Sigmoid colon (tissue), 7 donors: ENCODE results near the gene SLC28A1. TPM values are rescaled to one million over a fixed set of nuclear protein-coding genes. Genes with fewer than 3 reads are reported as not detected.

Experiments used
- DNase-seq: peaks from one replicate; pipeline ENCODE4 v3.0.0-alpha.2; 2019
- H3K27ac ChIP-seq, 4 donors: fragments of 200-600 bp; sonication (generic); one replicate each; pipeline ENCODE4 v1.5.1; 2016 to 2019; ENCODE audit warnings: mild to moderate bottlenecking in 1 of 4
- H3K27me3 ChIP-seq, 3 donors: fragments of 200-600 bp; sonication (generic); one replicate each; pipeline ENCODE4 v1.5.1; 2019; ENCODE audit warnings: mild to moderate bottlenecking in 1 of 3
- H3K36me3 ChIP-seq, 4 donors: fragments of 200-600 bp; sonication (generic); one replicate each; pipeline ENCODE4 v1.5.1; 2016 to 2019
- H3K4me1 ChIP-seq, 4 donors: fragments of 200-600 bp; sonication (generic); one replicate each; pipeline ENCODE4 v1.5.1; 2017 to 2019
- H3K4me3 ChIP-seq, 4 donors: fragments of 200-600 bp; sonication (generic); one replicate each; pipeline ENCODE4 v1.5.1; 2017 to 2019; ENCODE audit warnings: mild to moderate bottlenecking in 2 of 4, moderate library complexity in 1 of 4
- H3K9me3 ChIP-seq, 4 donors: fragments of 200-600 bp in 3 of 4; sonication (generic) in 3 of 4; one replicate each; pipeline versions ENCODE4 v1.5.1 to v1.6.1; 2013 to 2019
- EP300 ChIP-seq, 4 donors: sonication (generic); formaldehyde crosslinking; IDR thresholded peaks; one replicate each; pipeline ENCODE4 v1.6.1; 2017; ENCODE audit warnings: antibody characterized with exemption in 4 of 4
- POLR2A ChIP-seq, 2 donors: fragments of 450-650 bp; IDR thresholded peaks; one replicate each; pipeline ENCODE4 v1.6.1; 2016; ENCODE audit warnings: antibody characterized with exemption in 2 of 2, mild to moderate bottlenecking in 2 of 2, moderate library complexity in 2 of 2
- POLR2AphosphoS5 ChIP-seq, 4 donors: sonication (generic); formaldehyde crosslinking; IDR thresholded peaks; one replicate each; pipeline ENCODE4 v1.6.1; 2017; ENCODE audit warnings: antibody characterized with exemption in 4 of 4
- WGBS, 2 donors: extraction: QIAGEN DNeasy Blood & Tissue Kit; methylation state at CpG; one replicate each; pipeline ENCODE4 v1.1.7; 2013; 5-methylcytosine and 5-hydroxymethylcytosine counted together
- intact Hi-C: fragments of 100-400 bp; cut with DNase I; formaldehyde crosslinking; loops from one replicate; pipeline ENCODE4 v1.15.1; 2023
- polyA plus RNA-seq, 3 donors: library from polyadenylated mRNA; stranded (reverse); fragments of 200-250 nt; gene quantifications; one replicate each; pipeline ENCODE4 v1.2.3, GENCODE V29; 2013
- total RNA-seq, 4 donors: library from RNA; depleted of rRNA; stranded (reverse); fragments of >200 nt; gene quantifications; one replicate each; pipeline ENCODE4 v1.1.0, GENCODE V29; 2016
- TF ChIP-seq, protein P1 (sequence below), 4 experiments: fragments of 450-650 bp in 3 of 4; fragments of 200-600 bp in 1 of 4; IDR thresholded peaks; one replicate each; pipeline ENCODE4 v1.5.1; 2016 to 2019; ENCODE audit warnings: antibody characterized with exemption in 4 of 4, mild to moderate bottlenecking in 3 of 4, moderate library complexity in 2 of 4
- donor health status: healthy with polysubstance abuse.
- donor health status: Bipolar disorder and iron deficiency.
- donor health status: healthy.

SLC28A1 gene, protein sequence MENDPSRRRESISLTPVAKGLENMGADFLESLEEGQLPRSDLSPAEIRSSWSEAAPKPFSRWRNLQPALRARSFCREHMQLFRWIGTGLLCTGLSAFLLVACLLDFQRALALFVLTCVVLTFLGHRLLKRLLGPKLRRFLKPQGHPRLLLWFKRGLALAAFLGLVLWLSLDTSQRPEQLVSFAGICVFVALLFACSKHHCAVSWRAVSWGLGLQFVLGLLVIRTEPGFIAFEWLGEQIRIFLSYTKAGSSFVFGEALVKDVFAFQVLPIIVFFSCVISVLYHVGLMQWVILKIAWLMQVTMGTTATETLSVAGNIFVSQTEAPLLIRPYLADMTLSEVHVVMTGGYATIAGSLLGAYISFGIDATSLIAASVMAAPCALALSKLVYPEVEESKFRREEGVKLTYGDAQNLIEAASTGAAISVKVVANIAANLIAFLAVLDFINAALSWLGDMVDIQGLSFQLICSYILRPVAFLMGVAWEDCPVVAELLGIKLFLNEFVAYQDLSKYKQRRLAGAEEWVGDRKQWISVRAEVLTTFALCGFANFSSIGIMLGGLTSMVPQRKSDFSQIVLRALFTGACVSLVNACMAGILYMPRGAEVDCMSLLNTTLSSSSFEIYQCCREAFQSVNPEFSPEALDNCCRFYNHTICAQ
- total RNA-seq (not detected), polyA plus RNA-seq (not detected)

GRCh38 chr15:84883916-84884781, at the start of gene SLC28A1:
SLC28A1 (plus strand) TSS chr15:84884662; CDS start chr15:84887761, 3,099 bp downstream.
- no peak within 1 kb of the TSS for H3K27ac ChIP-seq
- H3K36me3 ChIP-seq, result no peaks in the 10 kb centered on the region
- 64 to 78% methylated on average over 11 of the region's 11 CpGs for WGBS, 2 donors
- TF ChIP-seq EP300 (IDR thresholded peaks at IDR 0.05) (no peak), POLR2AphosphoS5 (IDR thresholded peaks at IDR 0.05) (no peak), POLR2A (IDR thresholded peaks at IDR 0.05) (no peak)
- TF ChIP-seq, protein P1, sequence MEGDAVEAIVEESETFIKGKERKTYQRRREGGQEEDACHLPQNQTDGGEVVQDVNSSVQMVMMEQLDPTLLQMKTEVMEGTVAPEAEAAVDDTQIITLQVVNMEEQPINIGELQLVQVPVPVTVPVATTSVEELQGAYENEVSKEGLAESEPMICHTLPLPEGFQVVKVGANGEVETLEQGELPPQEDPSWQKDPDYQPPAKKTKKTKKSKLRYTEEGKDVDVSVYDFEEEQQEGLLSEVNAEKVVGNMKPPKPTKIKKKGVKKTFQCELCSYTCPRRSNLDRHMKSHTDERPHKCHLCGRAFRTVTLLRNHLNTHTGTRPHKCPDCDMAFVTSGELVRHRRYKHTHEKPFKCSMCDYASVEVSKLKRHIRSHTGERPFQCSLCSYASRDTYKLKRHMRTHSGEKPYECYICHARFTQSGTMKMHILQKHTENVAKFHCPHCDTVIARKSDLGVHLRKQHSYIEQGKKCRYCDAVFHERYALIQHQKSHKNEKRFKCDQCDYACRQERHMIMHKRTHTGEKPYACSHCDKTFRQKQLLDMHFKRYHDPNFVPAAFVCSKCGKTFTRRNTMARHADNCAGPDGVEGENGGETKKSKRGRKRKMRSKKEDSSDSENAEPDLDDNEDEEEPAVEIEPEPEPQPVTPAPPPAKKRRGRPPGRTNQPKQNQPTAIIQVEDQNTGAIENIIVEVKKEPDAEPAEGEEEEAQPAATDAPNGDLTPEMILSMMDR (IDR thresholded peaks at IDR 0.05), result no peak
- DNase-seq, result no peak
- intact Hi-C loops, result no loop called here
- H3K4me1 ChIP-seq, result no peaks in the 10 kb centered on the region
- H3K4me3 ChIP-seq, result no peak within 1 kb of the TSS
- no peaks in the 10 kb centered on the region for H3K9me3 ChIP-seq
- H3K27me3 ChIP-seq, result peaks cover 0 to 14% (median 0%) of the 10 kb centered on the region in 3 donors

- peaks cover 0 to 38% (median 23%) of the 10 kb centered on the region in 4 donors for H3K4me1 ChIP-seq
- H3K9me3 ChIP-seq, result no peaks in the 10 kb centered on the region
- no peaks in the 10 kb centered on the region for H3K27me3 ChIP-seq
- H3K27ac ChIP-seq, result no peak overlapping the region
- 89 to 94% methylated on average over 5 of the region's 5 CpGs for WGBS, 2 donors
- peaks cover 0 to 17% (median 3%) of the 10 kb centered on the region in 4 donors for H3K36me3 ChIP-seq
- no peak for DNase-seq
- intact Hi-C loops, result no loop called here
- TF ChIP-seq EP300 (IDR thresholded peaks at IDR 0.05) (no peak), POLR2AphosphoS5 (IDR thresholded peaks at IDR 0.05) (no peak), POLR2A (IDR thresholded peaks at IDR 0.05) (no peak)
- TF ChIP-seq, protein P1 (IDR thresholded peaks at IDR 0.05), result no peak
- no peak overlapping the region for H3K4me3 ChIP-seq
Observed at GRCh38 chr15:84834969-84835368, 49.5 kb upstream of the SLC28A1 start.

DNA sequence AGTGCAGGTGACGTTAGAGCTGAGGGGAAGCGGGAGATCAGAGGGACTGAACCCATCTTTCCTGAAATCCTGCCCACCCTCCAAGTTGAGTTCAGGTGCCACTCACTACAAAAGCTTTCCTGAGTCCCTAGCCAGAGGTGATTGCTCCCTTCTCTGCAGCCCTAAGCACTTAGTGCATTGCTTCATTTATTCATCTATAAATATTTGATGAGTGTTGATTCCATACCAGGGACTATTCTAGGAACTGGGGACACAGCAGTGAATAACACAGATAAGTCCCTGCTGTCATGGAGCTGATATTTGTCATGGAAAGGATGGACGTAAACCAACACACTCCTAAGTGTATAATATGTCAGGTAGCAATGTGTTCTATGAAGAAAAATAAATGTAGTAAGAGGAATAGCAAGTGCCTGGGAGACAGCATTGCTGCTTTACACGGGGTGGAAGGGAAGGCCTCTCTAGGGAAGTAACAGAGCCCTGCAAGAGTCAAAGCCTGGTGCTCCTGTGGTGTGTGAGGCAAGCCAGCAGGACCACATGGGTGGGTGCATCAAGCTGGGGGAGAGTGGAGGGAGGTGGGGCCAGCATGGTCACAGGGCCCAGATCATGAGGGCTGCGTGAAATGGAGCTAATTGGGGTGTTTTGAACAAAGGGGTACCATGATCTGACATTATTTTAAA, 48.7 kb upstream of the SLC28A1 start:
- no peak for DNase-seq
- no peak overlapping the region for H3K4me3 ChIP-seq
- 83 to 86% methylated on average over 5 of the region's 5 CpGs for WGBS, 2 donors
- intact Hi-C loops, result no loop called here
- H3K4me1 ChIP-seq, result peaks cover 0 to 46% (median 31%) of the 10 kb centered on the region in 4 donors
- TF ChIP-seq, protein P1 (IDR thresholded peaks at IDR 0.05), result no peak
- TF ChIP-seq POLR2A (IDR thresholded peaks at IDR 0.05) (no peak), EP300 (IDR thresholded peaks at IDR 0.05) (no peak), POLR2AphosphoS5 (IDR thresholded peaks at IDR 0.05) (no peak)
- H3K27ac ChIP-seq, result no peak overlapping the region
- H3K36me3 ChIP-seq, result peaks cover 0 to 18% (median 3%) of the 10 kb centered on the region in 4 donors
- H3K27me3 ChIP-seq, result no peaks in the 10 kb centered on the region
- H3K9me3 ChIP-seq, result no peaks in the 10 kb centered on the region

DNA sequence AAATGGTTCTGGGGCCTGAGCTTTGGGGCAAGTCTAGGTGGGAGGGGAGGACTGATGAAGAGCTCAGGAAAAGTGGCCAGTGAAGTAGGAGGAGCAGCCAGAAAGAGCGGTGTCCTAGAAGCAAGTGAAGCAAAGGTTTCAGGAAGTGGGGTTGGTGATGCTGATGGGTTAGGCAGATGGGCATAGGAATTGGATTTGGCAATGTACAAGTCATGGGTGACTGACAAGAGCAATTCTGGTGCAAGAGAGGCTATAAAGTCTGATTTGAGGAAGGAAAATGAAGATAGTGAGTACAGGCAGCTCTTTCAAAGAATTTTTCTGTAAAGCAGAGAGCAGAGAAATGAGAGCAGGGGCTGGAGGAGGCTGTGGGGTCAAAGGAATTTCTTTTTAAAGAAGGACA, 47.6 kb upstream of the SLC28A1 start:
- no peak for DNase-seq
- no peaks in the 10 kb centered on the region for H3K27me3 ChIP-seq
- TF ChIP-seq POLR2A (IDR thresholded peaks at IDR 0.05), result no peak
- TF ChIP-seq, protein P1 (IDR thresholded peaks at IDR 0.05), result no peak
- WGBS, 2 donors, result 93 to 94% methylated on average over 1 of the region's 1 CpG
- H3K4me1 ChIP-seq, result peaks cover 0 to 50% (median 39%) of the 10 kb centered on the region in 4 donors
- H3K9me3 ChIP-seq, result no peaks in the 10 kb centered on the region
- no peak overlapping the region for H3K4me3 ChIP-seq
- H3K27ac ChIP-seq, result no peak overlapping the region
- intact Hi-C loops, result no loop called here
- H3K36me3 ChIP-seq, result peaks cover 0 to 18% (median 3%) of the 10 kb centered on the region in 4 donors
